ENCODE measurements around the gene KLK15. TPM values are rescaled to one million over a fixed set of nuclear protein-coding genes. Genes with fewer than 3 reads are reported as not detected.
"Not testable (repeated sequence)": the region's sequence is repeated elsewhere in the genome, so short reads cannot be mapped to it uniquely, and the experiment has no call there.

KLK15 gene
- total RNA-seq, 1 experiment from 2014 or later, result not detected

DNA sequence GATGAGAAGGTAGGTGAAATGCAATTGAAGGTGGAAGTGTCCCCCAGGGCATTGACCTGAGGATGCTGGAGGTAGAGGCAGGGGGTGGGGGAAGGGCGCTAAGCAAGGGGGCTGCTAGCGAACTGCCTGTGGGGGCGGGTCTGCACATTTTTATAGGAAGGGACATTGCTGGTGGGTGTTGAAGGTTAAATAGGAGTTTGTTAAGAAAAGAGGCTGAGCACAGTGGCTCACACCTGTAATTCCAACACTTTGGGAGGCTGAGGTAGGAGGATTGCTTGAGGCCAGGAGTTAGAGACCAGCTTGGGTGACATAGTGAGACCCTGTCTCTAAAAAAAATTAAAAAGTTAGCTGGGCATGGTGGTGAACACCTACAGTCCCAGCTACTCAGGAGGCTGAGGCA lies 48.7 kb downstream of the KLK15 start:
- Histone ChIP-seq H3K9me3 (ENCODE audit: low read length) (no peaks in the 10 kb centered on the region), H3K4me1 (ENCODE audit: low read length) (no peaks in the 10 kb centered on the region), H3K79me2 (ENCODE audit: low read length) (no peaks in the 10 kb centered on the region), H2AFZ (ENCODE audit: low read length) (no peak overlapping the region), H3K27ac (ENCODE audit: low read length) (no peak overlapping the region), H3K4me2 (ENCODE audit: low read depth, low read length, poor library complexity, severe bottlenecking) (no peak overlapping the region), H4K20me1 (ENCODE audit: insufficient read depth, low read depth, low read length) (no peaks in the 10 kb centered on the region), H3K27me3 (ENCODE audit: low read length) (no peaks in the 10 kb centered on the region), H3K9ac (ENCODE audit: low read length) (no peak overlapping the region), H3K4me3 (ENCODE audit: low read length) (no peak overlapping the region), H3K36me3 (ENCODE audit: insufficient read depth, low read length) (no peaks in the 10 kb centered on the region), H3K9me2 (replicated peaks; ENCODE audit: insufficient read depth, low read length) (no peaks in the 10 kb centered on the region)
- no peak for DNase-seq

DNA sequence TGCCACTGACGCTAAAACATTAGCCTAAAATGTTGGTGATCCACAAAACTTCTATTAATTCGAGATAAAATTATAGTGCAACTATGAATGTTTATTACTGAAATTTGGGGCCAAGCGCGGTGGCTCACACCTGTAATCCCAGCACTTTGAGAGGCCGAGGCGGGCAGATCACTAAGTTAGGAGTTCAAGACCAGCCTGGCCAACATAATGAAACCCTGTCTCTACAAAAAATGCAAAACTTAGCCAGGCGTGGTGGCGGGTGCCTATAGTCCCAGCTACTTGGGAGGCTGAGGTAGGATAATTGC lies 49.6 kb downstream of the KLK15 start:
- DNase-seq; H3K9me2 ChIP-seq (replicated peaks; ENCODE audit: insufficient read depth, low read length); H3K4me1 ChIP-seq (ENCODE audit: low read length); H3K36me3 ChIP-seq (ENCODE audit: insufficient read depth, low read length); H3K79me2 ChIP-seq (ENCODE audit: low read length); H3K9me3 ChIP-seq (ENCODE audit: low read length); H3K9ac ChIP-seq (ENCODE audit: low read length); H3K4me2 ChIP-seq (ENCODE audit: low read depth, low read length, poor library complexity, severe bottlenecking); H3K27ac ChIP-seq (ENCODE audit: low read length); H2AFZ ChIP-seq (ENCODE audit: low read length); H4K20me1 ChIP-seq (ENCODE audit: insufficient read depth, low read depth, low read length); H3K4me3 ChIP-seq (ENCODE audit: low read length); H3K27me3 ChIP-seq (ENCODE audit: low read length): not testable (repeated sequence)

DNA sequence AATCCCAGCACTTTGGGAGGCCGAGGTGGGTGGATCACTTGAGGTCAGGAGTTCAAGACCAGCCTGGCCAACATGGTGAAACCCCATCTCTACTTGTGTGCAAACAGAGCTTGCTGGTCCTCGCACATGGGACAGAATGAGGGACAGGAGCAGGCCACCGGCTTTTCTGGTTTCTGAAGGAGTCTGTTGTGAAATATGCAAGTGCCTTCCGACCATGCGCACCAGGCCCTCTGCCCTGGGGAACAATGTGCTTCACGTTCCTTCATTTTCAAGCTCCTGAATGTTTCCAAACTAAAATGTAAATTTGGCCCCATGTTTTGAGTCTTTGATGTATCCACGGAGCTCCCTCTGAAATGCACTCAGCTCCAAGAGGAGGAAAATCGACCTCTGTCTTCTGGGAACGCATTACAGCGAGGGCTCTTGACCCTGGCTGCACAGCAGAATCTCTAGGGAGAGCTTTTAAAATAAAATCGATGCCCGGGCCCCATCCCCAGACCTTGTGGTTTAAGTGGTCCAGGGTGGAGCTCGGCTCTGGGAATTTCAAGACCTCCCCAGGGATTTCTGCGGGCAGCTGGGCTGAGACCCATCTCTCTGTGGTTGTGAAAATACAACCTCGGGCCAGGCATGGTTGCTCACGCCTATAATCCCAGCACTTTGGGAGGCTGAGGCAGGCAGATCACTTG lies 52.5 kb downstream of the KLK15 start:
- no peak overlapping the region for H3K27ac ChIP-seq (ENCODE audit: low read length)
- no peaks in the 10 kb centered on the region for H3K9me2 ChIP-seq (replicated peaks; ENCODE audit: insufficient read depth, low read length)
- no peak overlapping the region for H3K9ac ChIP-seq (ENCODE audit: low read length)
- H3K4me3 ChIP-seq (ENCODE audit: low read length), result no peak overlapping the region
- no peaks in the 10 kb centered on the region for H3K4me1 ChIP-seq (ENCODE audit: low read length)
- DNase-seq, result no peak
- H3K9me3 ChIP-seq (ENCODE audit: low read length), result no peaks in the 10 kb centered on the region
- no peak overlapping the region for H3K4me2 ChIP-seq (ENCODE audit: low read depth, low read length, poor library complexity, severe bottlenecking)
- no peaks in the 10 kb centered on the region for H3K36me3 ChIP-seq (ENCODE audit: insufficient read depth, low read length)
- H3K79me2 ChIP-seq (ENCODE audit: low read length), result no peaks in the 10 kb centered on the region
- no peaks in the 10 kb centered on the region for H3K27me3 ChIP-seq (ENCODE audit: low read length)
- H2AFZ ChIP-seq (ENCODE audit: low read length), result no peak overlapping the region
- H4K20me1 ChIP-seq (ENCODE audit: insufficient read depth, low read depth, low read length), result 0 out of 2 replicates have a peak, but pooled peaks cover 6% of the 10 kb centered on the region

DNA sequence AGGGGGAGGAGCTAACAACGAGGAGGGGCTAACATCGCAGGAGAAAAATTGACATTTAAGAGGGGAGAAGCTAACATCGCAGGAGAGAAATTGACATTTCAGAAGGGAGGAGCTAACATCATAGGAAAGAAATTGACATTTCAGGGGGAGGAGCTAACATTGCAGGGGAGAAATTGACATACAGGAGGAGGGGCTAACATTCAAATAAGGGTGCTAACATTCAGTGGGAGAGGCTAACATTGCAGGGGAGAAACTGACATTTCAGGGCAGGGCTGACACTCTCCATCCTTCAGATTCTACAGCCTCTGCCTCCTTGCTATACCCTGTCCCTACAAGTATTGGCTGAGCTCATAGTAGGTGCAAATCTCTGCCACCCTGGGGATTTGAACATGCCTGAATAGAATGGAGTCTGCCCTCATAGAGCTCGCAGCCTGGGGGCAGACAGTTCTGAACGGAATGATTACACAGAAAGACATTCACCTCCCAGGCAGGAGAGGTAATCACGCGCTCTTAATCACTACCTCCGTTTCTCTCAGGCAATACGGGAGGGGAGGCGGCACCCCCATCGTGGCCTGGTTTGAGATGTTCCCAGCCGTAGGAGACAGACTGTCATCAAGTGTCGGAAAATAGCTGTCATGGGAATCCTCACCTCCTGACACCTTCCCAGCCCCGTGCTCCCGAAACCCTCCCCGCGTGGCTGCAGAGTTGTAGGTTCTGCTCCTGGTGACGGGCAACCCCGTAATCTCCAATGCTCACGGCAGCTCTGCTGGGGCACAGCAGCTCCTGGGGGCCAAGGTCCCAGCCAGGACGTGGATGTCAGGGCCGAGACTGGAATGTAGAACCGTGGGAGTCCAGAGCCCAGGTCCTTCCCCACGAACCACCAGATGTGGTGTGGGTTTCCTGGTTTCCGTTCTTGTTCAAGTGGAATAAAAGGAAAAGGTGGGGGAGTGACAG lies 53.6 kb downstream of the KLK15 start:
- Histone ChIP-seq H3K27ac (ENCODE audit: low read length) (no peak overlapping the region), H3K4me2 (ENCODE audit: low read depth, low read length, poor library complexity, severe bottlenecking) (no peak overlapping the region), H3K9ac (ENCODE audit: low read length) (no peak overlapping the region), H3K9me2 (replicated peaks; ENCODE audit: insufficient read depth, low read length) (no peaks in the 10 kb centered on the region), H3K4me3 (ENCODE audit: low read length) (no peak overlapping the region), H2AFZ (ENCODE audit: low read length) (no peak overlapping the region), H3K9me3 (ENCODE audit: low read length) (no peaks in the 10 kb centered on the region), H3K4me1 (ENCODE audit: low read length) (no peaks in the 10 kb centered on the region), H3K27me3 (ENCODE audit: low read length) (no peaks in the 10 kb centered on the region), H4K20me1 (ENCODE audit: insufficient read depth, low read depth, low read length) (0 out of 2 replicates have a peak, but pooled peaks cover 6% of the 10 kb centered on the region), H3K79me2 (ENCODE audit: low read length) (no peaks in the 10 kb centered on the region), H3K36me3 (ENCODE audit: insufficient read depth, low read length) (no peaks in the 10 kb centered on the region)
- DNase-seq, result no peak

- no peak overlapping the region for H3K4me2 ChIP-seq (ENCODE audit: low read depth, low read length, poor library complexity, severe bottlenecking)
- H3K4me3 ChIP-seq (ENCODE audit: low read length), result no peak overlapping the region
- no peaks in the 10 kb centered on the region for H3K36me3 ChIP-seq (ENCODE audit: insufficient read depth, low read length)
- no peaks in the 10 kb centered on the region for H3K9me2 ChIP-seq (replicated peaks; ENCODE audit: insufficient read depth, low read length)
- no peak overlapping the region for H3K9ac ChIP-seq (ENCODE audit: low read length)
- no peaks in the 10 kb centered on the region for H3K27me3 ChIP-seq (ENCODE audit: low read length)
- no peak overlapping the region for H2AFZ ChIP-seq (ENCODE audit: low read length)
- no peak for DNase-seq
- no peaks in the 10 kb centered on the region for H3K79me2 ChIP-seq (ENCODE audit: low read length)
- H4K20me1 ChIP-seq (ENCODE audit: insufficient read depth, low read depth, low read length), result 0 out of 2 replicates have a peak, but pooled peaks cover 6% of the 10 kb centered on the region
- H3K27ac ChIP-seq (ENCODE audit: low read length), result no peak overlapping the region
- H3K9me3 ChIP-seq (ENCODE audit: low read length), result no peaks in the 10 kb centered on the region
- no peaks in the 10 kb centered on the region for H3K4me1 ChIP-seq (ENCODE audit: low read length)
Observed at GRCh38 chr19:50778906-50779430, 54.4 kb downstream of the KLK15 start.

DNA sequence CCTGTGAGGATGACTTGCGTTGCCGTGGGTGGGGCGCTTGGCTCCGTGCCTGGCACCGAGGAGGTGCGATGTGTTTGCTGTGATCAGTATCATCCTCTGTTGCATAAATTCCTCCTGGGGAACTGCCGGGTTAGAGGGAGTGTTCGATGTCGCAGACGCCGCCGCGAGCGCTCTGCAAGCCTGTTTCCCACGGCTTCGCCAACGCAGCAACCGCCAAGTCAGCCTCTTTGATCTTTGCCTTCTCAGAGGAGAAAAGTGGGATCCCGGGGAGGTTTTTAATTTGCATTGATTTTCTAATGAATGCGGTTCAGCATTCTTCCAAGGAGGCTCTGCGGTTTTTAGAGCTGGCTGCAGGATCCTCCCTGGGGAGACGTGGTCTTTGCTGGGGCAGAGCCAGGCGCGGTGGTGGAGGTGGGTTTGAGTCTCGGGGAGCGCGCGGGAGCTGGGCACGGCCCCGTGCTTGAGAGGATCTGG lies 55.5 kb downstream of the KLK15 start:
- H3K4me2 ChIP-seq (ENCODE audit: low read depth, low read length, poor library complexity, severe bottlenecking), result no peak overlapping the region
- no peaks in the 10 kb centered on the region for H3K9me3 ChIP-seq (ENCODE audit: low read length)
- H3K4me1 ChIP-seq (ENCODE audit: low read length), result peaks cover 8% of the 10 kb centered on the region
- no peak overlapping the region for H3K4me3 ChIP-seq (ENCODE audit: low read length)
- no peaks in the 10 kb centered on the region for H3K36me3 ChIP-seq (ENCODE audit: insufficient read depth, low read length)
- no peak overlapping the region for H3K9ac ChIP-seq (ENCODE audit: low read length)
- no peak for DNase-seq
- H4K20me1 ChIP-seq (ENCODE audit: insufficient read depth, low read depth, low read length), result 0 out of 2 replicates have a peak, but pooled peaks cover 6% of the 10 kb centered on the region
- no peak overlapping the region for H2AFZ ChIP-seq (ENCODE audit: low read length)
- no peak overlapping the region for H3K27ac ChIP-seq (ENCODE audit: low read length)
- no peaks in the 10 kb centered on the region for H3K27me3 ChIP-seq (ENCODE audit: low read length)
- H3K9me2 ChIP-seq (replicated peaks; ENCODE audit: insufficient read depth, low read length), result no peaks in the 10 kb centered on the region
- H3K79me2 ChIP-seq (ENCODE audit: low read length), result no peaks in the 10 kb centered on the region

GRCh38 chr19:50777261-50777660 lies 56.1 kb downstream of the KLK15 start:
- H2AFZ ChIP-seq (ENCODE audit: low read length), result no peak overlapping the region
- H3K4me2 ChIP-seq (ENCODE audit: low read depth, low read length, poor library complexity, severe bottlenecking), result no peak overlapping the region
- no peaks in the 10 kb centered on the region for H3K9me2 ChIP-seq (replicated peaks; ENCODE audit: insufficient read depth, low read length)
- peaks cover 11% of the 10 kb centered on the region for H3K4me1 ChIP-seq (ENCODE audit: low read length)
- no peak overlapping the region for H3K4me3 ChIP-seq (ENCODE audit: low read length)
- no peaks in the 10 kb centered on the region for H3K9me3 ChIP-seq (ENCODE audit: low read length)
- no peaks in the 10 kb centered on the region for H3K27me3 ChIP-seq (ENCODE audit: low read length)
- H4K20me1 ChIP-seq (ENCODE audit: insufficient read depth, low read depth, low read length), result 0 out of 2 replicates have a peak, but pooled peaks cover 6% of the 10 kb centered on the region
- no peaks in the 10 kb centered on the region for H3K36me3 ChIP-seq (ENCODE audit: insufficient read depth, low read length)
- no peaks in the 10 kb centered on the region for H3K79me2 ChIP-seq (ENCODE audit: low read length)
- no peak for DNase-seq
- H3K9ac ChIP-seq (ENCODE audit: low read length), result no peak overlapping the region
- H3K27ac ChIP-seq (ENCODE audit: low read length), result no peak overlapping the region

GRCh38 chr19:50776131-50776530 lies 57.2 kb downstream of the KLK15 start:
- peaks cover 11% of the 10 kb centered on the region for H3K4me1 ChIP-seq (ENCODE audit: low read length)
- H3K9ac ChIP-seq (ENCODE audit: low read length), result no peak overlapping the region
- DNase-seq, result no peak
- no peaks in the 10 kb centered on the region for H3K79me2 ChIP-seq (ENCODE audit: low read length)
- H3K4me3 ChIP-seq (ENCODE audit: low read length), result no peak overlapping the region
- no peak overlapping the region for H3K27ac ChIP-seq (ENCODE audit: low read length)
- H3K9me3 ChIP-seq (ENCODE audit: low read length), result no peaks in the 10 kb centered on the region
- H2AFZ ChIP-seq (ENCODE audit: low read length), result no peak overlapping the region
- H4K20me1 ChIP-seq (ENCODE audit: insufficient read depth, low read depth, low read length), result 0 out of 2 replicates have a peak, but pooled peaks cover 6% of the 10 kb centered on the region
- H3K27me3 ChIP-seq (ENCODE audit: low read length), result no peaks in the 10 kb centered on the region
- H3K4me2 ChIP-seq (ENCODE audit: low read depth, low read length, poor library complexity, severe bottlenecking), result no peak overlapping the region
- no peaks in the 10 kb centered on the region for H3K9me2 ChIP-seq (replicated peaks; ENCODE audit: insufficient read depth, low read length)
- H3K36me3 ChIP-seq (ENCODE audit: insufficient read depth, low read length), result no peaks in the 10 kb centered on the region

Data from Karpas-422 (cell line).